ENCODE data around the gene FHIT.

- no peak for TF ChIP-seq YY1 (IDR thresholded peaks at IDR 0.05; ENCODE audit: insufficient read depth, insufficient read length)
- TF ChIP-seq SUZ12 (IDR thresholded peaks at IDR 0.05; ENCODE audit: extremely low read depth, insufficient read depth, insufficient read length): no peak
- no peak for TF ChIP-seq ZNF274 (IDR thresholded peaks at IDR 0.05; ENCODE audit: low read depth, low read length)
Measured at GRCh38 chr3:60746695-60747416, 504.4 kb downstream of the FHIT start.
